Measurements from ENCODE around the gene ARAF. TPM values are rescaled to one million over a fixed set of nuclear protein-coding genes. Genes with fewer than 3 reads are reported as not detected.

The ARAF gene
- total and polyA plus RNA-seq, 3 donors from 2014 or later, result 29.8 to 44.3 (median 34.4) TPM

GRCh38 chrX:47518144-47518543 lies 42.9 kb upstream of the ARAF start:
- intact Hi-C loops (cut with DNase I; ENCODE audit: low total_unique reads), result no loop called here
- 60 to 75% methylated on average over 1 to 3 of the region's 3 CpGs for WGBS, 2 donors

GRCh38 chrX:47523297-47523696 lies 37.7 kb upstream of the ARAF start:
- no peaks in the 10 kb centered on the region for H3K9me3 ChIP-seq
- TF ChIP-seq POLR2A (IDR thresholded peaks at IDR 0.05), result no peak
- peak; percentile 59 to 72 (median 69) for TF ChIP-seq CTCF (IDR thresholded peaks at IDR 0.05)
- peak; percentile 85 for DNase-seq
- peak overlapping the region; percentile 40 to 56 for H3K4me3 ChIP-seq
- no peaks in the 10 kb centered on the region for H3K27me3 ChIP-seq
- 2 to 12% methylated on average over 4 to 18 of the region's 33 CpGs for WGBS, 2 donors
- intact Hi-C loops (cut with DNase I; ENCODE audit: low total_unique reads), result loop anchor here (10.0 kb wide), 1 partner anchor 328 kb away; the partner anchor contains the start of gene UBA1
- peak overlapping the region in 1 of 2 donors; percentile 63 for H3K27ac ChIP-seq
- H3K36me3 ChIP-seq (ENCODE audit: low read depth, missing control alignments), result no peaks in the 10 kb centered on the region
- no peaks in the 10 kb centered on the region for H3K4me1 ChIP-seq

More at GRCh38 chrX:47518144-47518543, 42.9 kb upstream of the ARAF start:
- Histone ChIP-seq H3K27me3 (no peaks in the 10 kb centered on the region), H3K9me3 (no peaks in the 10 kb centered on the region), H3K36me3 (ENCODE audit: low read depth, missing control alignments) (no peaks in the 10 kb centered on the region), H3K4me3 (no peak overlapping the region), H3K27ac (no peak overlapping the region), H3K4me1 (no peaks in the 10 kb centered on the region)
- no peak for DNase-seq
- TF ChIP-seq CTCF (IDR thresholded peaks at IDR 0.05) (no peak), POLR2A (IDR thresholded peaks at IDR 0.05) (no peak)

GRCh38 chrX:47523713-47524166 lies 37.3 kb upstream of the ARAF start:
- TF ChIP-seq CTCF (IDR thresholded peaks at IDR 0.05), result no peak
- TF ChIP-seq POLR2A (IDR thresholded peaks at IDR 0.05), result no peak
- Histone ChIP-seq H3K4me3 (peak overlapping the region; percentile 40 to 56), H3K27me3 (no peaks in the 10 kb centered on the region), H3K4me1 (no peaks in the 10 kb centered on the region), H3K9me3 (no peaks in the 10 kb centered on the region), H3K27ac (peak overlapping the region in 1 of 2 donors; percentile 63), H3K36me3 (ENCODE audit: low read depth, missing control alignments) (no peaks in the 10 kb centered on the region)
- intact Hi-C loops (cut with DNase I; ENCODE audit: low total_unique reads), result loop anchor here (10.0 kb wide), 1 partner anchor 329 kb away; the partner anchor contains the start of gene UBA1
- 0 to 30% methylated on average over 2 to 3 of the region's 34 CpGs for WGBS, 2 donors
- no peak for DNase-seq

- TF ChIP-seq CTCF (IDR thresholded peaks at IDR 0.05) (no peak), POLR2A (IDR thresholded peaks at IDR 0.05) (no peak)
- intact Hi-C loops (cut with DNase I; ENCODE audit: low total_unique reads), result loop anchor here (10.0 kb wide), 1 partner anchor 335 kb away; the partner anchor contains the start of gene UBA1
- Histone ChIP-seq H3K4me3 (no peak overlapping the region), H3K27ac (no peak overlapping the region), H3K27me3 (no peaks in the 10 kb centered on the region), H3K36me3 (ENCODE audit: low read depth, missing control alignments) (no peaks in the 10 kb centered on the region), H3K4me1 (no peaks in the 10 kb centered on the region), H3K9me3 (no peaks in the 10 kb centered on the region)
- WGBS, 2 donors, result 60 to 85% methylated on average over 1 to 8 of the region's 8 CpGs
- no peak for DNase-seq
These were observed 31.5 kb upstream of the ARAF start for GRCh38 chrX:47529548-47529947.

- Histone ChIP-seq H3K27ac (no peak overlapping the region), H3K36me3 (ENCODE audit: low read depth, missing control alignments) (no peaks in the 10 kb centered on the region), H3K4me3 (no peak overlapping the region), H3K9me3 (no peaks in the 10 kb centered on the region), H3K27me3 (no peaks in the 10 kb centered on the region), H3K4me1 (no peaks in the 10 kb centered on the region)
- 88 to 100% methylated on average over 1 to 6 of the region's 6 CpGs for WGBS, 2 donors
- DNase-seq, result no peak
- intact Hi-C loops (cut with DNase I; ENCODE audit: low total_unique reads), result no loop called here
- no peak for TF ChIP-seq CTCF (IDR thresholded peaks at IDR 0.05)
- no peak for TF ChIP-seq POLR2A (IDR thresholded peaks at IDR 0.05)
These were observed 31.0 kb upstream of the ARAF start for GRCh38 chrX:47530049-47530448.
